ENCODE measurements around the gene SLC47A2.
A peak's percentile ranks its signal among the peaks of the same experiment; 100 is the strongest.

Gene SLC47A2

DNA sequence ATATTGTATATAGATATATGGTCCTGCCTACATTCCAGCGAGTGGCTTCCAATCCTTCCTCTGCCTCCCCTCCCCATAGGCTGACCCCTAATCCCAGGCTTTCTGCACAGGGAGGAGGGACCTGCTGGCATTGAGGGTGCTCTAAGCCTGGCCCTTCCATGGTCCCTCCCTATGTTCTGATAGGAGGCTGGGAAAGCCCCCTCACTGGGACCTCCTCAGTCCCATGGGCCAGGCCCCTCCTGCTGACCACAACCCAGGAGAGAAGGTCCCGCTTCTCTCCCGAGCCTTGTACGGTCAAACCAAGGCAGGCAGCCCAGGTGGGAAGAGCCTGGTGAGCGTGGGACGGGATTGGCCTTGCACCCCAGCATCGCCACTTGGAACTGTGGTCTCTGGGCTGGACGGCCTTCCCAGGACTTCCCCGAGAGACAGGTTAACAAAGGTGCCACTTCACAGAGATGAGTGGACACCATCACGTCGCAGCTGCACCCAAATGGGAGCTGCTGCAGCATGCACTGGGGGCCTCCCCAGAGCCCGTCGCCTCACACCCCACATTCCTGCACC, 30.9 kb upstream of the SLC47A2 start:
- H3K27me3 ChIP-seq (ENCODE audit: control insufficient read depth, insufficient read depth, low read length, poor library complexity, severe bottlenecking) = peaks cover 8% of the 10 kb centered on the region
- 94 to 95% methylated on average over 13 of the region's 13 CpGs for WGBS, 2 experiments
- H3K27ac ChIP-seq (ENCODE audit: insufficient read depth, low read depth, low read length, poor library complexity, severe bottlenecking) = no peak overlapping the region
- no peaks in the 10 kb centered on the region for H3K9me3 ChIP-seq (ENCODE audit: control insufficient read depth, low read length)
- peaks cover 9% of the 10 kb centered on the region for H3K4me1 ChIP-seq (ENCODE audit: control insufficient read depth, insufficient read depth, low read length)
- H3K36me3 ChIP-seq (ENCODE audit: control insufficient read depth, insufficient read depth, low read length) = no peaks in the 10 kb centered on the region
- no peak overlapping the region for H3K4me3 ChIP-seq (ENCODE audit: insufficient read depth, low read depth, low read length)

DNA sequence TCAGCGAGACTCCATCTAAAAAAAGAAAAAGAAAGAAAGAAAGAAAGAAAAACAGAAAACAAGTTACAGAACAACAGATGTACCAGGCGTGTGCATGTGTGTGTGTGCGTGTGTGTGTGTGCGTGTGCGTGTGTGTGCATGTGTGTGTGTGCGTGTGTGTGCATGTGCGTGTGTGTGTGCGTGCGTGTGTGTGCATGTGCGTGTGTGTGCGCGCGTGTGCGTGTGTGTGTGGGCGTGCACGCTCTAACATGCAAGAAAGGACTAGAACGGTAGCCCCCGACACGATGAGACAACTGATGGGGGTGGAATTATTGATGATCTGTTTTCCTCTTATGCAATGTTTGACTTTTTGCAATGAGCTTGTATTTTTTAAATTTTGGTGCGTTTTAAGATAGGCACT, 30.1 kb upstream of the SLC47A2 start:
- H3K27ac ChIP-seq (ENCODE audit: insufficient read depth, low read depth, low read length, poor library complexity, severe bottlenecking) = no peak overlapping the region
- no peaks in the 10 kb centered on the region for H3K9me3 ChIP-seq (ENCODE audit: control insufficient read depth, low read length)
- 91 to 93% methylated on average over 20 of the region's 20 CpGs for WGBS, 2 experiments
- H3K36me3 ChIP-seq (ENCODE audit: control insufficient read depth, insufficient read depth, low read length) = no peaks in the 10 kb centered on the region
- H3K4me3 ChIP-seq (ENCODE audit: insufficient read depth, low read depth, low read length) = no peak overlapping the region
- H3K4me1 ChIP-seq (ENCODE audit: control insufficient read depth, insufficient read depth, low read length) = peaks cover 9% of the 10 kb centered on the region
- peaks cover 8% of the 10 kb centered on the region for H3K27me3 ChIP-seq (ENCODE audit: control insufficient read depth, insufficient read depth, low read length, poor library complexity, severe bottlenecking)

DNA sequence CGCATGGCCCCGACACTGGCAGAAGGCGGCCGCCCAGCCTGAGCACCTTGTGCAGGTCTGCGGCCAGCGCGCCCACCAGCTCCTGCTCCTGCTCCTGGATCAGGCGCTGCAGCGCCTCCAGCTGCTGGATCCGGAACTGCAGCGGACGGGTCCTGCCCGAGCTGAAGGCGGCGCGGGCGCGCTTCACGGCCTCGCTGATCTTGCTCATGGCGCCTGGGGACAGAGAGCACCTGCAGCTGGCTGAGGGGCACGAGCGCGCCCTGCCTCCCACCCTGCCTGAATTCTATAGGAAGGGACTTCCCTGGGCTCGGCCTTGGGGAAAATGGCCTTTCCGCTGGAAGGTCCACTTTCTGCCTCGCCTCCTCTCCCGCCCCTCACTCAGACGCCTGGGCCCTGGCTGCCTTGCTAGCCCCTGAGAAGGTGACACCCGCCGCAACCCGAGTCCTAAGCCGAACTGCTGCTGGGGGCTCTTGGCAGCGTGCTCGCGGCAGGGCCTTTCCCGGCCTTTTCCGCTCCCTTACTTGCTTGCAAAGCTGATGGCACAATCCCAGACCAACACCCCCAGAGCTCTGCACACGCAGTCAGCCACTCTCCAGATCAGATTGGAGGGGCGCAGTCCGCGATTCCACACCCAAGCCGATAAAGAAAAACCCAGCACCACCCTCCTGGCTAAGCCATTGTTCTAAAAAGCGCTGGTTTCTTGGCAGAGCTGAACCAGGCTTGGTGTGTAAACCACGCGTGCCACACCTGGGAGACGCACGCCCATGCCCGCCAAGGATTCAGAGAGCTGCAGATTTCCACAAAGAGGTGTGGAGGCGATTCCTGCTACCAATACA, 28.8 kb upstream of the SLC47A2 start:
- peaks cover 8% of the 10 kb centered on the region for H3K27me3 ChIP-seq (ENCODE audit: control insufficient read depth, insufficient read depth, low read length, poor library complexity, severe bottlenecking)
- H3K9me3 ChIP-seq (ENCODE audit: control insufficient read depth, low read length) = no peaks in the 10 kb centered on the region
- no peaks in the 10 kb centered on the region for H3K36me3 ChIP-seq (ENCODE audit: control insufficient read depth, insufficient read depth, low read length)
- no peak overlapping the region for H3K27ac ChIP-seq (ENCODE audit: insufficient read depth, low read depth, low read length, poor library complexity, severe bottlenecking)
- WGBS, 2 experiments = 32 to 37% methylated on average over 50 of the region's 50 CpGs
- H3K4me3 ChIP-seq (ENCODE audit: insufficient read depth, low read depth, low read length) = peak overlapping the region; percentile 33
- H3K4me1 ChIP-seq (ENCODE audit: control insufficient read depth, insufficient read depth, low read length) = peaks cover 9% of the 10 kb centered on the region

DNA sequence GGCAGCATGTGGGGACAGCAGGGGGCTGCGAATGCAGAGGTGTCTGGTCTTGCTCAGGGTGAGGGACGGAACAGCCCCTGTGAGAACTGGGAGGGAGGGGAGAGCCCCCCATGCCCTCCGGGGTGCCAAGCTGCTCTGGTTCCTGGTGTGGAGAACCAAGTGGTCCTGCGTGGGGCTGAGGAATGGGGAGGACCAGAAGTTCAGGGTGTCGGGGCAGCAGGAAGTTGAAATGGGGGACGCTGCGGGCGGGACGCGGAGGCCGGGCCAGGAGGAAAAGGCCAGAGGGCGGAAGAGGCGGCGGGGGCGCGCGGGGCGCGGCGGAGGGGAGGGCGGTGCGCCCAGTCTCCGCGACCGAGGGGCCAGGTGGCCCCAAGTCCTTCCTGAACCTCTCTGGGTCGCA, 28.1 kb upstream of the SLC47A2 start:
- no peak overlapping the region for H3K27ac ChIP-seq (ENCODE audit: insufficient read depth, low read depth, low read length, poor library complexity, severe bottlenecking)
- H3K4me1 ChIP-seq (ENCODE audit: control insufficient read depth, insufficient read depth, low read length) = peaks cover 9% of the 10 kb centered on the region
- peak overlapping the region; percentile 33 for H3K4me3 ChIP-seq (ENCODE audit: insufficient read depth, low read depth, low read length)
- 12 to 16% methylated on average over 26 of the region's 26 CpGs for WGBS, 2 experiments
- no peaks in the 10 kb centered on the region for H3K36me3 ChIP-seq (ENCODE audit: control insufficient read depth, insufficient read depth, low read length)
- peaks cover 8% of the 10 kb centered on the region for H3K27me3 ChIP-seq (ENCODE audit: control insufficient read depth, insufficient read depth, low read length, poor library complexity, severe bottlenecking)
- H3K9me3 ChIP-seq (ENCODE audit: control insufficient read depth, low read length) = no peaks in the 10 kb centered on the region

DNA sequence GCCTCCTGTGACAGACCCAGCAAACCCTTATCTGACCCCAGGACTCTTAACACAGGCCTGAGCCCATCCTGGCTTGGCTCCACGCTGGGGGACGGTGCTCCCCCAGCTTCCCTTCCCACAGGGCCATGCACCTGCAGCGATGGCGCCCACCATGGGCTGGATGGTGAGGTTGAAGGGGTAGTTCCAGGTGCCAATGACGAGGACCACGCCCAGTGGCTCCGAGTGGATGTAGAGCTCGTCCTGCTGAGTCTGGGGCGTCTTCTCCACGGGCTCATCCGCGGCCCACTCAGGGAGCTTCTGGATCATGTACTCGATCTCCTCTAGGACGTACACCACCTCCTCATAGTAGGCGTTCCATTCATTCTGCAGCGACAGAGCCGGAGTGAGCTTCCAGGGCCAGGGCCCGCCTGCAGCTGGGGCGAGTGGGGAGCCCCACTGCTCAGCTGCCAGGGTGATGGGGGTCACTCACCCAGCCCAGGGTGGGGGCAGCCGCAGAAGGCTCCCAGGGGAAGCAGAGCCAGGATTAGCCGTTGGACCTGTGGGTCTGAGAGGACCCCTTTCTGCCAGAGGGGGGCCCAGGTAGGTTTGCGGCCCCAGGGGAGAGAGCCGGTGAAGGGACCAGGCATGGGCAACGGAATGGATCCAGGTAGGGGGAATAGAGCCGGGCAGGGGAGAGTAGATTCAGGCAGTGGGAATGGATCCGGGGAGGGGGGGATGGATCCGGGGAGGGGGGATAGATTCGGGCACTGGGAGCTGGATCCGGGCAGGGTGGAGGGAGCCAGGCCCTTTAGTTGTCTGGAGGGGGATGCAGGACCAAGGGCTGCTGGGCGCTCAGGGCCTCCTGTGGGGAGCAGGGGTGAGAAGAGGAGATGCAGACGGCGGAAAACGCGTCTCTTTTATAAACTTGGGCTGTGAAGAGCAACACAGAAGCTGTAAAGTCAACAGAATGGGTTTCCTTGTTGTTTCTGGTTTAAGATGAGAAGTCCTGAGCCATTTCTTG, 27.0 kb upstream of the SLC47A2 start:
- Histone ChIP-seq H3K36me3 (ENCODE audit: control insufficient read depth, insufficient read depth, low read length) (no peaks in the 10 kb centered on the region), H3K27me3 (ENCODE audit: control insufficient read depth, insufficient read depth, low read length, poor library complexity, severe bottlenecking) (peaks cover 8% of the 10 kb centered on the region), H3K4me1 (ENCODE audit: control insufficient read depth, insufficient read depth, low read length) (peaks cover 9% of the 10 kb centered on the region), H3K27ac (ENCODE audit: insufficient read depth, low read depth, low read length, poor library complexity, severe bottlenecking) (no peak overlapping the region), H3K9me3 (ENCODE audit: control insufficient read depth, low read length) (no peaks in the 10 kb centered on the region), H3K4me3 (ENCODE audit: insufficient read depth, low read depth, low read length) (no peak overlapping the region)
- 93 to 95% methylated on average over 34 of the region's 34 CpGs for WGBS, 2 experiments

DNA sequence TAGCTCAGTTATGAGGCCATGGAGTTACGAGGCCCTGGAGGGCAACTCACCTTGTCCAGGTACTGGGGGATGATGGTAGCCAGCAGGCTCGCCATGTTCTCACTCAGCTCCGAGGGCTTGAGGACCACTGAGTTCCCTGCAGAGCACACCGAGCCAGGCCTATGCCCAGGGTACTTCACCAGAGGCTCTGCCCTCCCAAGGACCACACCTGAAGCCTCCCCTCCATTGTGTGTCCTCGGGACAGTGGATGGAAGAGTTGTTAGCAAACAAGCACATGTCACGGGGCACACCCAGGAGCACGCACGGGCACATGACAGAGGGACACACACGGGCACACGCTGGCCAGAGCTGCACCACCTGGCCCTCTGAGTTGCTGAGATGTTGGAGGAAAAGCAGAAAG, 26.1 kb upstream of the SLC47A2 start:
- Histone ChIP-seq H3K36me3 (ENCODE audit: control insufficient read depth, insufficient read depth, low read length) (no peaks in the 10 kb centered on the region), H3K27me3 (ENCODE audit: control insufficient read depth, insufficient read depth, low read length, poor library complexity, severe bottlenecking) (peaks cover 8% of the 10 kb centered on the region), H3K4me1 (ENCODE audit: control insufficient read depth, insufficient read depth, low read length) (peaks cover 9% of the 10 kb centered on the region), H3K9me3 (ENCODE audit: control insufficient read depth, low read length) (no peaks in the 10 kb centered on the region), H3K4me3 (ENCODE audit: insufficient read depth, low read depth, low read length) (no peak overlapping the region), H3K27ac (ENCODE audit: insufficient read depth, low read depth, low read length, poor library complexity, severe bottlenecking) (no peak overlapping the region)
- WGBS, 2 experiments = 95 to 96% methylated on average over 10 of the region's 10 CpGs

DNA sequence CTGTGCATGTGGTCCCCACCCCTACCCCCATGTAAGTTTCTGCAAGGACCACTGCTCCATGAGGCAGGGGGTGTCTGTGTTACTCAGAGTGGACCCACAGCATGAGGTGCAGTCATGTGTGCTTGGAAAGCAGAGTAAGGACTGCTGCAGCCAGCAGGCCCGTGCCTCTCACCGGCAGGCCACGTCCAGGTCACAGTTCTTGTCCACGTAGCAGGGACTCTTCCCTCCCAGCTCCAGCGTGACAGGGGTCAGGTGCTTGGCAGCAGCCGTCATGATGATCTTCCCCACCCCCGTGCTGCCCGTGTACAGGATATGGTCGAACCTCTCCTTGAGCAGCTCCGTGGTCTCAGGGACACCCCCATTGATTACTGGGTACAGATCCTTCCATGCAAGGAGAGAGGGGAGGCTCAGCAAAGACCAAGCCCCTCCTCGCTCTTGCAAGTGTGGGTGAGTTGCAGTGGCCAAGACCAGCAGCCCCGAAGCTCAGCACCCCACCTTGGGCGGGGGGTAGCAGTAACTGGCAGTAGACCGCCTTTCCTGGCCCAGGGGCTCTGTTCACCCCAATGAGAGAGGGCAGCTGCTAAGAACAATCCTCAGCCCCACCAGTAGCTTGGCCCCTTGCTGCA, 25.6 kb upstream of the SLC47A2 start:
- 94 to 95% methylated on average over 14 of the region's 14 CpGs for WGBS, 2 experiments
- H3K36me3 ChIP-seq (ENCODE audit: control insufficient read depth, insufficient read depth, low read length) = no peaks in the 10 kb centered on the region
- H3K27ac ChIP-seq (ENCODE audit: insufficient read depth, low read depth, low read length, poor library complexity, severe bottlenecking) = no peak overlapping the region
- H3K4me3 ChIP-seq (ENCODE audit: insufficient read depth, low read depth, low read length) = no peak overlapping the region
- peaks cover 8% of the 10 kb centered on the region for H3K27me3 ChIP-seq (ENCODE audit: control insufficient read depth, insufficient read depth, low read length, poor library complexity, severe bottlenecking)
- H3K9me3 ChIP-seq (ENCODE audit: control insufficient read depth, low read length) = no peaks in the 10 kb centered on the region
- H3K4me1 ChIP-seq (ENCODE audit: control insufficient read depth, insufficient read depth, low read length) = peaks cover 9% of the 10 kb centered on the region

DNA sequence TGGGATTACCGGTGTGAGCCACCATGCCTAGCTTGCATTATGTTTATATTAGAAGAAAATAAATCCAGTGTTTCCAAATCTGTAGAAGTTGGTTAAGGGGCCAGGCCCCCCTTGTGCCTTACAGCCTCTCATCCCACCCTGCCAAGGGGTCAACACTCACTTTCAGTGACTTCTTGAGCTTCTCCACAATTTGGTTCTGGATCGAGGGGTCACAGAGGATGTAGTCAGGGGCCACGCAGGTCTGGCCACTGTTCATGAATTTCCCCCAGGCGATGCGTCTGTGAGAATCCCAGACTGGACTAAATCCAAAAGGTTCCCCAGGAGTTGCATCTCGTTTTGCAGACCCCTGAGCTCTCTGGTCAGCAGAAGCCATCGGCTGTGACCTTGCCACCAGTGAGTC, 24.5 kb upstream of the SLC47A2 start:
- no peak overlapping the region for H3K4me3 ChIP-seq (ENCODE audit: insufficient read depth, low read depth, low read length)
- H3K27ac ChIP-seq (ENCODE audit: insufficient read depth, low read depth, low read length, poor library complexity, severe bottlenecking) = no peak overlapping the region
- H3K9me3 ChIP-seq (ENCODE audit: control insufficient read depth, low read length) = no peaks in the 10 kb centered on the region
- H3K27me3 ChIP-seq (ENCODE audit: control insufficient read depth, insufficient read depth, low read length, poor library complexity, severe bottlenecking) = peaks cover 8% of the 10 kb centered on the region
- no peaks in the 10 kb centered on the region for H3K36me3 ChIP-seq (ENCODE audit: control insufficient read depth, insufficient read depth, low read length)
- H3K4me1 ChIP-seq (ENCODE audit: control insufficient read depth, insufficient read depth, low read length) = peaks cover 9% of the 10 kb centered on the region
- 95% methylated on average over 7 of the region's 7 CpGs for WGBS, 2 experiments

DNA sequence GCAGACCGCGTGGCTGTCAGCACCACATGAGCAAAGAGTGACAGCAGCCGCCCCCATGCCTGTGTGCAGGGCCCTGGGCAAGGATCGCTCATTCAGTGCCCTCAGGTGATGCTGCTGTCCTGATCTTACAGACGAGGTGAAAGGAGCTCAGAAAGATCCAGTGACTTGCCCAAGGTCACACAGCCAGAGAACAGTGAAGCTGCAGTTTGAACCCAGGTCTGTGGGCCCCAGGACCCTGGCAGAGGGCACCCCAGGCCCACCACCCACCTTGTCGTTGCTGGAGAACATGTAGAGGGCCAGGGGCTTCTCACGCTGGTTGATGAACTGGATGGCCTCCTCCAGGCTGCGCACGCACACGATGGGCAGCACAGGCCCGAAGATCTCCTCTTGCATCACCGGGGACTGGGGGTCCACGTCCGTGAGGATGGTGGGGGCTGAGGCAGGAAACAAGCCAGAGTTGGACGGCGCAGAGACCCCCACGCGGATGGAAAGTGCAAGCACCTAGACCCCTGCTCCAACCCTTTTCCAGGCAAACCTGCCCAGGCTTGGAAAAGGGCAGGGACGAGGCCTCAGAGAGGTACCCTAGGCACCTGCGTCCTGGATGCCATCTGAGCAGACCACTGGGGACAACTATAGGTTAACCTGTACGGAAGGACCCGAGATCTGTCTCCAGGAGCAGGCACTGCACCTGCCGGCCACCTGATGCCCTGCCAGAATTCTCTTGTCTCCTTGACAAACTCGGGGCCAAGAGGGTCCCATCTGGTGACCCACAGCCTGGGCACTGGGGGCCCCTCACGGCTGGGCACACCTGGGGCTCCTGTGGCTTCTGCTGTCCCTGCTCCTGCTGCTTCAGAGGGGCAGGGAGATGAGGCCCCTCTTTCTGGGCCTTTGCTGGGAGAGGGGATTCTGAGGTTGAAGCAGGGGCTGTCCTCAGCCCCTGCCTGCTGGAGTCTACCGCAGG, 23.1 kb upstream of the SLC47A2 start:
- 93 to 94% methylated on average over 26 of the region's 26 CpGs for WGBS, 2 experiments
- peaks cover 3% of the 10 kb centered on the region for H3K4me1 ChIP-seq (ENCODE audit: control insufficient read depth, insufficient read depth, low read length)
- no peaks in the 10 kb centered on the region for H3K36me3 ChIP-seq (ENCODE audit: control insufficient read depth, insufficient read depth, low read length)
- no peak overlapping the region for H3K27ac ChIP-seq (ENCODE audit: insufficient read depth, low read depth, low read length, poor library complexity, severe bottlenecking)
- no peak overlapping the region for H3K4me3 ChIP-seq (ENCODE audit: insufficient read depth, low read depth, low read length)
- H3K9me3 ChIP-seq (ENCODE audit: control insufficient read depth, low read length) = no peaks in the 10 kb centered on the region
- H3K27me3 ChIP-seq (ENCODE audit: control insufficient read depth, insufficient read depth, low read length, poor library complexity, severe bottlenecking) = no peaks in the 10 kb centered on the region

Measured in ectodermal cell (in vitro differentiated cells).